Activated CD4-positive, alpha-beta T cell treated with anti-CD3 and anti-CD28 coated beads, Interleukin-2, amount 10 ng/mL, durations not matched to agents 24 days and 14 days (primary cell): ENCODE measurements around the gene WDR1. TPM values are rescaled to one million over a fixed set of nuclear protein-coding genes. Genes with fewer than 3 reads are reported as not detected.
A peak's percentile ranks its signal among the peaks of the same experiment; 100 is the strongest.

ENCODE experiments used
- DNase-seq: peaks from one replicate; pipeline ENCODE4 v3.0.0; 2022
- H3K27ac Mint-ChIP-seq: one replicate; pipeline ENCODE4 v1.8.0; 2022; ENCODE audit warnings: mild to moderate bottlenecking, mixed read lengths
- H3K27me3 Mint-ChIP-seq: one replicate; pipeline ENCODE4 v1.8.0; 2022; ENCODE audit warnings: mixed read lengths
- H3K36me3 Mint-ChIP-seq: one replicate; pipeline ENCODE4 v1.8.0; 2022; ENCODE audit warnings: low read depth, mild to moderate bottlenecking, mixed read lengths
- H3K4me1 Mint-ChIP-seq: one replicate; pipeline ENCODE4 v1.8.0; 2021; ENCODE audit warnings: mixed read lengths
- H3K4me3 Mint-ChIP-seq: one replicate; pipeline ENCODE4 v1.8.0; 2022; ENCODE audit warnings: mild to moderate bottlenecking, moderate library complexity, mixed read lengths
- H3K9me3 Mint-ChIP-seq: one replicate; pipeline ENCODE4 v1.8.0; 2021; ENCODE audit warnings: mixed read lengths
- intact Hi-C: fragments of 100-400 bp; cut with micrococcal nuclease; formaldehyde crosslinking; loops from one replicate; pipeline ENCODE4 v1.15.1; 2023
- total RNA-seq: library from RNA; stranded (reverse); gene quantifications from 2 replicates; pipeline ENCODE4 v1.2.3, GENCODE V29; 2022

WDR1 gene
- total RNA-seq, 1 donor from 2014 or later = 369 TPM

GRCh38 chr4:10045481-10045880 lies 71.1 kb downstream of the WDR1 start:
- Mint-ChIP-seq H3K4me3 (no peak overlapping the region), H3K9me3 (peaks cover 8% of the 10 kb centered on the region), H3K36me3 (peaks cover 3% of the 10 kb centered on the region), H3K27me3 (peaks cover 1% of the 10 kb centered on the region), H3K4me1 (peaks cover 9% of the 10 kb centered on the region), H3K27ac (no peak overlapping the region)
- intact Hi-C loops = no loop called here
- DNase-seq = no peak

- Mint-ChIP-seq H3K4me3 (no peak overlapping the region), H3K36me3 (peaks cover 3% of the 10 kb centered on the region), H3K27me3 (peaks cover 1% of the 10 kb centered on the region)
Measured at GRCh38 chr4:10041036-10041435, 75.6 kb downstream of the WDR1 start.

GRCh38 chr4:10040049-10040892 lies 76.3 kb downstream of the WDR1 start:
- H3K4me3 Mint-ChIP-seq = no peak overlapping the region
- H3K27me3 Mint-ChIP-seq = peaks cover 1% of the 10 kb centered on the region
- H3K4me1 Mint-ChIP-seq = no peaks in the 10 kb centered on the region
- DNase-seq = no peak
- peaks cover 8% of the 10 kb centered on the region for H3K9me3 Mint-ChIP-seq
- intact Hi-C loops = no loop called here
- no peak overlapping the region for H3K27ac Mint-ChIP-seq
- H3K36me3 Mint-ChIP-seq = peaks cover 3% of the 10 kb centered on the region

More at GRCh38 chr4:10041036-10041435, 75.6 kb downstream of the WDR1 start:
- intact Hi-C loops = no loop called here
- Mint-ChIP-seq H3K4me1 (no peaks in the 10 kb centered on the region), H3K9me3 (peaks cover 8% of the 10 kb centered on the region), H3K27ac (no peak overlapping the region)
- no peak for DNase-seq

- H3K9me3 Mint-ChIP-seq = no peaks in the 10 kb centered on the region
- DNase-seq = no peak
- no peaks in the 10 kb centered on the region for H3K27me3 Mint-ChIP-seq
- intact Hi-C loops = no loop called here
- no peaks in the 10 kb centered on the region for H3K36me3 Mint-ChIP-seq
- H3K4me3 Mint-ChIP-seq = no peak overlapping the region
- H3K4me1 Mint-ChIP-seq = peaks cover 19% of the 10 kb centered on the region
- H3K27ac Mint-ChIP-seq = no peak overlapping the region
Measured at GRCh38 chr4:10036807-10037342, 79.7 kb downstream of the WDR1 start.

GRCh38 chr4:10035130-10035529 lies 81.5 kb downstream of the WDR1 start:
- H3K27ac Mint-ChIP-seq = no peak overlapping the region
- peaks cover 2% of the 10 kb centered on the region for H3K27me3 Mint-ChIP-seq
- H3K4me3 Mint-ChIP-seq = no peak overlapping the region
- H3K36me3 Mint-ChIP-seq = no peaks in the 10 kb centered on the region
- peaks cover 20% of the 10 kb centered on the region for H3K4me1 Mint-ChIP-seq
- H3K9me3 Mint-ChIP-seq = no peaks in the 10 kb centered on the region
- no peak for DNase-seq
- intact Hi-C loops = no loop called here

GRCh38 chr4:10034612-10035104 lies 81.9 kb downstream of the WDR1 start:
- H3K4me1 Mint-ChIP-seq = peaks cover 20% of the 10 kb centered on the region
- intact Hi-C loops = no loop called here
- H3K9me3 Mint-ChIP-seq = no peaks in the 10 kb centered on the region
- no peak overlapping the region for H3K27ac Mint-ChIP-seq
- no peak overlapping the region for H3K4me3 Mint-ChIP-seq
- no peak for DNase-seq
- H3K27me3 Mint-ChIP-seq = peaks cover 2% of the 10 kb centered on the region
- H3K36me3 Mint-ChIP-seq = no peaks in the 10 kb centered on the region

- Mint-ChIP-seq H3K27ac (peak overlapping the region; percentile 30), H3K9me3 (no peaks in the 10 kb centered on the region), H3K4me1 (peaks cover 20% of the 10 kb centered on the region), H3K4me3 (no peak overlapping the region), H3K27me3 (peaks cover 2% of the 10 kb centered on the region), H3K36me3 (no peaks in the 10 kb centered on the region)
- DNase-seq = no peak
- intact Hi-C loops = no loop called here
Measured at GRCh38 chr4:10034136-10034535, 82.5 kb downstream of the WDR1 start.

GRCh38 chr4:10033191-10033881 lies 83.3 kb downstream of the WDR1 start:
- no peaks in the 10 kb centered on the region for H3K9me3 Mint-ChIP-seq
- peak overlapping the region; percentile 6 for H3K4me3 Mint-ChIP-seq
- intact Hi-C loops = no loop called here
- no peak for DNase-seq
- peak overlapping the region; percentile 68 for H3K27ac Mint-ChIP-seq
- H3K36me3 Mint-ChIP-seq = no peaks in the 10 kb centered on the region
- peaks cover 2% of the 10 kb centered on the region for H3K27me3 Mint-ChIP-seq
- H3K4me1 Mint-ChIP-seq = peaks cover 20% of the 10 kb centered on the region

GRCh38 chr4:10032625-10033024 lies 84.0 kb downstream of the WDR1 start:
- H3K9me3 Mint-ChIP-seq = no peaks in the 10 kb centered on the region
- no peak overlapping the region for H3K27ac Mint-ChIP-seq
- no peaks in the 10 kb centered on the region for H3K36me3 Mint-ChIP-seq
- H3K4me3 Mint-ChIP-seq = no peak overlapping the region
- no peak for DNase-seq
- H3K27me3 Mint-ChIP-seq = peaks cover 6% of the 10 kb centered on the region
- intact Hi-C loops = no loop called here
- H3K4me1 Mint-ChIP-seq = peaks cover 20% of the 10 kb centered on the region

GRCh38 chr4:10031668-10032590 lies 84.7 kb downstream of the WDR1 start:
- Mint-ChIP-seq H3K4me1 (peaks cover 20% of the 10 kb centered on the region), H3K36me3 (no peaks in the 10 kb centered on the region), H3K27me3 (peaks cover 9% of the 10 kb centered on the region), H3K4me3 (no peak overlapping the region), H3K9me3 (no peaks in the 10 kb centered on the region), H3K27ac (no peak overlapping the region)
- intact Hi-C loops = no loop called here
- no peak for DNase-seq

GRCh38 chr4:10030972-10031667 lies 85.5 kb downstream of the WDR1 start:
- H3K9me3 Mint-ChIP-seq = no peaks in the 10 kb centered on the region
- H3K27ac Mint-ChIP-seq = no peak overlapping the region
- DNase-seq = no peak
- intact Hi-C loops = no loop called here
- peaks cover 10% of the 10 kb centered on the region for H3K27me3 Mint-ChIP-seq
- H3K4me1 Mint-ChIP-seq = peaks cover 20% of the 10 kb centered on the region
- H3K36me3 Mint-ChIP-seq = no peaks in the 10 kb centered on the region
- no peak overlapping the region for H3K4me3 Mint-ChIP-seq

- H3K4me3 Mint-ChIP-seq = no peak overlapping the region
- DNase-seq = no peak
- H3K27me3 Mint-ChIP-seq = peaks cover 14% of the 10 kb centered on the region
- peaks cover 20% of the 10 kb centered on the region for H3K4me1 Mint-ChIP-seq
- intact Hi-C loops = no loop called here
- no peak overlapping the region for H3K27ac Mint-ChIP-seq
- H3K36me3 Mint-ChIP-seq = no peaks in the 10 kb centered on the region
- no peaks in the 10 kb centered on the region for H3K9me3 Mint-ChIP-seq
Measured at GRCh38 chr4:10029403-10029802, 87.2 kb downstream of the WDR1 start.

- intact Hi-C loops = no loop called here
- Mint-ChIP-seq H3K4me1 (peaks cover 19% of the 10 kb centered on the region), H3K36me3 (no peaks in the 10 kb centered on the region), H3K27ac (no peak overlapping the region), H3K27me3 (peaks cover 17% of the 10 kb centered on the region), H3K4me3 (no peak overlapping the region), H3K9me3 (no peaks in the 10 kb centered on the region)
- DNase-seq = no peak
Measured at GRCh38 chr4:10028910-10029309, 87.7 kb downstream of the WDR1 start.
